GM18499 (cell line): ENCODE data around the gene HSP90AA1.
"Not testable (repeated sequence)": the region's sequence is repeated elsewhere in the genome, so short reads cannot be mapped to it uniquely, and the experiment has no call there.

Experiments
- ATAC-seq: cut with Tn5 transposase; IDR thresholded peaks from one replicate; pipeline ENCODE4 v1.9.1; 2021; ENCODE audit warnings: moderate number of reproducible peaks; ENCODE audit not compliant: insufficient read depth, unreplicated experiment

The HSP90AA1 gene

GRCh38 chr14:102074415-102074964 lies 12.4 kb downstream of the HSP90AA1 start:
- no peak for ATAC-seq

DNA sequence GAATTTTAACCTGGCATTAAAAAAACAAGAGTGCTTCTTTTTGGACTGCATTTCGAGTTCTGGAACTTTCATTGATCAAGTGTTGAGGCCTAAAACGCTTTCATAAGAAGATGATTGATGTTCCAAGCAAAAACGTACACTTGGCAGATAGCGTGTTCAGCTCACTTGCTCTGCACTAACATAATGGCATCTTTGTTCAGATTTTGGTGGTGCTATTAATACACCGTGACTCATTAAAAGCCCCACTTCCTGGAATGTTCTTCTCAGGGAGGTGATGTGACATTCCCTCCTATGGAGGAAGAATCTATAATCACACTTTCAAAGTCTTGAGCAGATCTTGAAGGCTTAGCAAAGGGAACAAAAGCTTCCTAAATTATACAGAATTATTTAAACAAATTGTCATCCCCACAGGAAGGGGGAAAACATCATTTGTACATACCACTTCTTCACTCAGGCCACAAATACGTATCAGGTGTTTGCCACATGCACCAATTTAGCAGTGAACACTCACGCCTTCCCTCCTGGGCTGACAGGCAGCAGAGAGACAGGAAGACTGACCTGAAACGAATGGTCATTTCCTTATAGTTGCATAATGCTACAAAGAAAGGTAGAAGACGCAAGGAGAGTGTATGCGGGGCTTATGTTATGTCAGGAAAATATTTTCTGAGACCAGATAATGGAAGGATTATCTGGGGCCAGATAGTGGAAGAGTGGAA lies 15.4 kb downstream of the HSP90AA1 start:
- no peak for ATAC-seq

GRCh38 chr14:102066041-102066451 lies 20.8 kb downstream of the HSP90AA1 start:
- no peak for ATAC-seq

DNA sequence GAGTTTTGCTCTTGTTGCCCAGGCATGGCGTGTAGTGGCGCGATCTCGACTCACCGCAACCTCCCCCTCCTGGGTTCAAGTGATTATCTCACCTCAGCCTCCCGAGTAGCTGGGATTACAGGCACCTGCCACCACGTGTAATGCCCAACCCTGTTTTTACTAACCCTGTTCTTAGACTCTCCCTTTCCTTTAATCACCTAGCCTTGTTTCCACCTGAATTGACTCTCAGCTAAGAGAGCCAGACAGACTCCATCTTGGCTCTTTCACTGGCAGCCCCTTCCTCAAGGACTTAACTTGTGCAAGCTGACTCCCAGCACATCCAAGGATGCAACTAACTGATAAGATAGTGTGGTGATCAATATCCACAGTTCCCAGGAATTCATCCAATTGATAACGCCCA lies 22.3 kb downstream of the HSP90AA1 start:
- ATAC-seq, result not testable (repeated sequence)

GRCh38 chr14:102063808-102064429 lies 22.9 kb downstream of the HSP90AA1 start:
- no peak for ATAC-seq

GRCh38 chr14:102063109-102063807 lies 23.6 kb downstream of the HSP90AA1 start:
- ATAC-seq, result no peak

- ATAC-seq, result no peak
These were observed 27.9 kb downstream of the HSP90AA1 start for GRCh38 chr14:102058961-102059360.

GRCh38 chr14:102058146-102058545 lies 28.7 kb downstream of the HSP90AA1 start:
- ATAC-seq, result no peak

GRCh38 chr14:102057480-102058114 lies 29.2 kb downstream of the HSP90AA1 start:
- ATAC-seq, result no peak

- ATAC-seq, result no peak
These were observed 30.0 kb downstream of the HSP90AA1 start for GRCh38 chr14:102056694-102057442.

- ATAC-seq, result no peak
These were observed 31.5 kb downstream of the HSP90AA1 start for GRCh38 chr14:102055181-102055901.

GRCh38 chr14:102052522-102052921 lies 34.3 kb downstream of the HSP90AA1 start:
- ATAC-seq, result no peak

DNA sequence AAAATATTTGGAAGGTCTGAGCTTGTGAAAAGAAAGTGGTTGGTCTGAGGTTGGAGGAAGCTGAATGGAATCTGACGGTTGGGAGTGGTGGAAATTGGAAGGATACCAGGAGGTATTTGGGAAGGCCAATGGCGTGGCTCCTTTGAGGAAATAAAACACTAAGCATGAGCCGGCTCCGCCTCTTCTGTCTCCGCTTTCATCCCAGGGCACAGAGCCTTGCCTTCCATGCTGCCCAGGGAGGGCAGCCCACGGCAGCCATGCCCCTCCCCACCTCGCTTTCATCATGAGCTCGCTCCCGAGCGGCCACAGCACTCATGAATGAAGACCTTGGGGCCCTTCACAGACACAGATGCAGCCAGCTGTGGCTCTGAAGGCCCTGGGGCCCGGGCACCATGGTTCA lies 36.2 kb downstream of the HSP90AA1 start:
- no peak for ATAC-seq

- ATAC-seq, result no peak
These were observed 36.8 kb downstream of the HSP90AA1 start for GRCh38 chr14:102050026-102050405.

- no peak for ATAC-seq
These were observed 37.4 kb downstream of the HSP90AA1 start for GRCh38 chr14:102049258-102050025.

GRCh38 chr14:102047808-102048540 lies 38.9 kb downstream of the HSP90AA1 start:
- no peak for ATAC-seq

- no peak for ATAC-seq
These were observed 40.2 kb downstream of the HSP90AA1 start for GRCh38 chr14:102046337-102047278.
